Nephron progenitor cell (in vitro differentiated cells): ENCODE measurements around the gene CA10.
A peak's percentile ranks its signal among the peaks of the same experiment; 100 is the strongest.

ENCODE experiments used
- DNase-seq: peaks from one replicate; pipeline ENCODE4 v3.0.0; 2021
- H3K27ac Mint-ChIP-seq: 2 replicates; pipeline ENCODE4 v1.8.0; 2021; ENCODE audit warnings: mild to moderate bottlenecking, moderate library complexity, mixed read lengths
- H3K27me3 Mint-ChIP-seq: 2 replicates; pipeline ENCODE4 v1.8.0; 2021; ENCODE audit warnings: mild to moderate bottlenecking, low read depth, mixed read lengths; ENCODE audit not compliant: poor library complexity
- H3K36me3 Mint-ChIP-seq: 2 replicates; pipeline ENCODE4 v1.8.0; 2021; ENCODE audit warnings: low read depth, mixed read lengths
- H3K4me1 Mint-ChIP-seq: 2 replicates; pipeline ENCODE4 v1.8.0; 2021; ENCODE audit warnings: mixed read lengths
- H3K4me3 Mint-ChIP-seq: 2 replicates; pipeline ENCODE4 v1.8.0; 2021; ENCODE audit warnings: mild to moderate bottlenecking, moderate library complexity, mixed read lengths
- H3K9me3 Mint-ChIP-seq: 2 replicates; pipeline ENCODE4 v1.8.0; 2021; ENCODE audit warnings: mild to moderate bottlenecking, moderate library complexity, mixed read lengths
- TF ChIP-seq, protein P1 (sequence below): fragments of 200-600 bp; sonication (generic); IDR thresholded peaks from 2 replicates; pipeline ENCODE4 v1.5.0; 2021; ENCODE audit warnings: antibody characterized with exemption

CA10 gene

DNA sequence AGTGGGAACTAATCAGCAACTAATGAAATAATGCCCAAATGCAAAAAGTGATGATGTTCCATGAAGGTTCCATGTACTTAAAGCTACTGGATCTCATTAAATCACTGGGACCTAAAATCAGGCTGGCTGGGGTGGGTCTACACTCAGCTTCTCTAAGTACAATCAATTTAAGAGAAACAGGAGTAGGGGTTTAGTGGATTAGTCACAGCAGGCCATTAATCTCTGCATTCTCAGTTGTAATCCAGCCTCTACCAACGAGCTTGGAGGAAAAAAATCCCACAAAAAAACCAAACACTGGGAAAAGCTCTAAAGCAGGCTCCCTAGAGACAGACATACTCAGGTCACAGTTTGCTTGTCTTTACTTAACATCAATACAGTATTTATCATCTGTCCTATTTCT lies 15.0 kb downstream of the CA10 start:
- Mint-ChIP-seq H3K27ac (no peak overlapping the region), H3K4me3 (no peak overlapping the region), H3K27me3 (peaks cover 27% of the 10 kb centered on the region), H3K4me1 (peaks cover 6% of the 10 kb centered on the region), H3K36me3 (no peaks in the 10 kb centered on the region), H3K9me3 (no peaks in the 10 kb centered on the region)
- TF ChIP-seq, protein P1, sequence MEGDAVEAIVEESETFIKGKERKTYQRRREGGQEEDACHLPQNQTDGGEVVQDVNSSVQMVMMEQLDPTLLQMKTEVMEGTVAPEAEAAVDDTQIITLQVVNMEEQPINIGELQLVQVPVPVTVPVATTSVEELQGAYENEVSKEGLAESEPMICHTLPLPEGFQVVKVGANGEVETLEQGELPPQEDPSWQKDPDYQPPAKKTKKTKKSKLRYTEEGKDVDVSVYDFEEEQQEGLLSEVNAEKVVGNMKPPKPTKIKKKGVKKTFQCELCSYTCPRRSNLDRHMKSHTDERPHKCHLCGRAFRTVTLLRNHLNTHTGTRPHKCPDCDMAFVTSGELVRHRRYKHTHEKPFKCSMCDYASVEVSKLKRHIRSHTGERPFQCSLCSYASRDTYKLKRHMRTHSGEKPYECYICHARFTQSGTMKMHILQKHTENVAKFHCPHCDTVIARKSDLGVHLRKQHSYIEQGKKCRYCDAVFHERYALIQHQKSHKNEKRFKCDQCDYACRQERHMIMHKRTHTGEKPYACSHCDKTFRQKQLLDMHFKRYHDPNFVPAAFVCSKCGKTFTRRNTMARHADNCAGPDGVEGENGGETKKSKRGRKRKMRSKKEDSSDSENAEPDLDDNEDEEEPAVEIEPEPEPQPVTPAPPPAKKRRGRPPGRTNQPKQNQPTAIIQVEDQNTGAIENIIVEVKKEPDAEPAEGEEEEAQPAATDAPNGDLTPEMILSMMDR, result no peak
- DNase-seq, result peak; percentile 15

DNA sequence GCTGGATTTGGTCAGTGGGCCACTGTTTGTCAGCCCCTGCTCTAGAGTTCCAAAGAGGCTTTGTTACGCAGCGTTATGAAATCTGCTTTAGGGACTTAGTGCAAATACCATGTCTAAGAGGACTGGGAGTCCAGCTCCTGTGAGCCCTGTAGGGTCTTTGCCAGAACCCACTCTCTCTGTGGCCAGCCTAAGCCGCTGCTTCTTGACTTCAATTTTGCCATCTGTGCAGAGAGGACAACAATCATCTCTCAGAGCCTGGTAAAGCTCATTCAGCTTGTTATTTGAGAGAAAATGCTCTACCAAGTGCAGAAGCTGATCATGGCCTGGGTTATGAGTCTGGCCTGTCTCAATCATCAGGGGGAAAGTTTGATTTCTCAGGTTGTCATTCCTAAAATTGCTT lies 17.9 kb downstream of the CA10 start:
- Mint-ChIP-seq H3K9me3 (no peaks in the 10 kb centered on the region), H3K36me3 (no peaks in the 10 kb centered on the region), H3K27me3 (peaks cover 27% of the 10 kb centered on the region), H3K4me3 (no peak overlapping the region), H3K4me1 (peaks cover 17% of the 10 kb centered on the region), H3K27ac (no peak overlapping the region)
- no peak for DNase-seq
- TF ChIP-seq, protein P1, result no peak

DNA sequence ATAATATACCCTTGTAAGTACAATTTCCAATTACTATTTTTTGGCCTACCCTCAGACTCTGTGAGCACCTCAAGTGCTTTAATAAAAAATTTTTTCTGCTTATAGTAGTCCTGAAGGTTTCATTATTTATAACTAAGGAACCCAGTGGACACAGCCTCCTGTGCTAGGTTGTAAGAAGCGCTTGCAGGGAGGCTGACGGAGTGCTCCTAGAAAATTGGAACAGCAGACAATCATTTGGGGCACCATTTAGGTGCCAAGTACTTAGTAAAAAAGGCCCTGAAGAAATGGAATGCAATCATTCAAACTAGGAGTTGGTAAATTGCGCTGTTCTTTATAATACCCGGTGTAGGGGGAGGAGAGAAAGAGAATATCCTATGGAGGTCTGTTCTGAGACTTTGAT lies 19.8 kb downstream of the CA10 start:
- TF ChIP-seq, protein P1, result no peak
- Mint-ChIP-seq H3K27me3 (peaks cover 35% of the 10 kb centered on the region), H3K9me3 (no peaks in the 10 kb centered on the region), H3K36me3 (no peaks in the 10 kb centered on the region), H3K4me3 (no peak overlapping the region), H3K4me1 (peaks cover 18% of the 10 kb centered on the region), H3K27ac (no peak overlapping the region)
- DNase-seq, result no peak

DNA sequence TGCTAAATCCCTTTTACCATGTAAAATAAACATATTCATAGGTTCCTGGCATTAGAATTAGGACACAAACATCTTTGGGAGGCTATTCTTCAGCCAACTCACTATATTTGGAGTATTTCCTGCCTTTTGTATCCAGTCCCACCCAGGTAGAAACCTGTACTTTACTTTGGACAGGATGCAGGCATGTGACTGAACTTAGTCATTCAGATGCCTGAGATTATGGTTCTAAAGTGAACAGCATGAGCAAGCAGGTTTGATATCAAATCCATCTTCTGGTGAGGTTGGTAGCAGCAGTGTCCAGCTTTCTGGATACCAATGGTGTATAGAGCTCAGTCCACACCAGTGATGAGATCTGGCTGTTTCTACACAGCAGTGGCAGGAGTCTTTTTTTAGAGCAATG lies 20.2 kb downstream of the CA10 start:
- TF ChIP-seq, protein P1, result no peak
- H3K36me3 Mint-ChIP-seq, result no peaks in the 10 kb centered on the region
- H3K9me3 Mint-ChIP-seq, result no peaks in the 10 kb centered on the region
- peaks cover 38% of the 10 kb centered on the region for H3K27me3 Mint-ChIP-seq
- no peak overlapping the region for H3K4me3 Mint-ChIP-seq
- no peak for DNase-seq
- H3K4me1 Mint-ChIP-seq, result peaks cover 15% of the 10 kb centered on the region
- H3K27ac Mint-ChIP-seq, result no peak overlapping the region

DNA sequence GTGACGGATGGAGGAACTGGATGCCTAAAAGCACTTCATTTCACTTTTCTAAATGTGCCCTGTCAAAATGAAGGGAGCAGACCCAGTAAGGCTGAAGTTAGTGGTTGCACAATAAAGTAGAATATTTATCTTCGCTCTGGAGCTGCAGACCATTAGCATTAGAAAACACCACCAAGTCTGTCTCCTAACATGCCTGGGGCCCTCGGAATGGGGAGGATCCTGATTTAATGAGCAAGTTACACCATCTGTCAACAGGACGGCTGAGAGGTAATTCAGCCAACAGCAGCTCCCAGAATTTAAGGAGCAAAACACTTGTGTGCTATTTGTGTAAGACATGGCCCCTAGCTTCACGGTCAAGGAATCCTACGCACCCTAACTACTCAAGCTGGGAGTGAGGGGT lies 22.3 kb downstream of the CA10 start:
- DNase-seq, result peak; percentile 15
- Mint-ChIP-seq H3K27ac (no peak overlapping the region), H3K36me3 (no peaks in the 10 kb centered on the region), H3K4me3 (no peak overlapping the region), H3K9me3 (no peaks in the 10 kb centered on the region), H3K4me1 (peaks cover 15% of the 10 kb centered on the region), H3K27me3 (peaks cover 32% of the 10 kb centered on the region)
- TF ChIP-seq, protein P1, result no peak

DNA sequence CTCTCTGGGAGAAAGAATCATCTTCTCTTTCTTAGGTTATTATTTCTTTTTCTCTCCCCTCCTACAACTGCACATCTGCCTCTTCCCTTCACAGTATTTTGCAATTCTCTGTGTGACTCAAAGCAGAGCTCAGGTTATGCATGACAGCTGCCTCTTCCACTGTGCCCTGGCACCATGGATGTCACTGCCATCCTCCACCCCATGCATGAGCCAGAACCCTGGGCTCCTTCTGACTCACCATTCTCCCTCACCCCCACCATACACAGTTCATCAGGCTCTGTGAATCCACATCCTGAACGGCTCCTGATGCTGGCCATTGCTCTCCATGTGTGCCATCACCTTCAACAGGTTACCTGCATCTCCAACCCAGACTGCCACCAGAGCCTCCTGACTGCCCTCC lies 23.9 kb downstream of the CA10 start:
- DNase-seq, result no peak
- Mint-ChIP-seq H3K27me3 (peaks cover 21% of the 10 kb centered on the region), H3K9me3 (no peaks in the 10 kb centered on the region), H3K27ac (no peak overlapping the region), H3K4me1 (peaks cover 15% of the 10 kb centered on the region), H3K4me3 (no peak overlapping the region), H3K36me3 (no peaks in the 10 kb centered on the region)
- TF ChIP-seq, protein P1, result no peak
